Myocyte (in vitro differentiated cells): ENCODE results near the gene SLC13A3. TPM values are rescaled to one million over a fixed set of nuclear protein-coding genes. Genes with fewer than 3 reads are reported as not detected.
A peak's percentile ranks its signal among the peaks of the same experiment; 100 is the strongest.

Source experiments
- DNase-seq: peaks from one replicate; pipeline ENCODE4 v3.0.0-alpha.2; 2012; ENCODE audit warnings: low read depth
- total RNA-seq: library from RNA; depleted of rRNA; stranded (reverse); fragments of >200 nt; gene quantifications from 2 replicates; pipeline ENCODE4 v1.2.3, GENCODE V29; 2014

The SLC13A3 gene
- total RNA-seq, 1 donor from 2014 or later = 0.59 TPM

GRCh38 chr20:46637020-46637419 is 14.2 kb downstream of the SLC13A3 start:
- DNase-seq = no peak

DNA sequence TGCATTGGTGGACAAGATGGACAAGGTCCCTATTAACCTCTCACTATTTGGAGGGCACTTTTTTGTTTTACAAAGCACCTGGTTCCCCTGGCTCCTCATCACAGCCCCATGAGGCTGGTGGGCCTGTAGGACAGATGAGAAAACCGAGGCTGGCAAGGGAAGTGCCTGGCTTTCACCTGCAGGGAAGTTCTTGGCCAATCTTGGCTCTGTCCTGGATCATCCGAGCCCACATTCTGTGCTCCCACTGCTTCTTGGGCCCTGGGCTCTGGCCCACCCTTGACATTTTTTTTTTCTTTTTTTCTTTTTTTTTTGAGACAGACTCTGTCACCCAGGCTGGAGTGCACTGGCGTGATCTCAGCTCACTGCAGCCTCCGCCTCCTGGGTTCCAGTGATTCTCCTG is 14.7 kb downstream of the SLC13A3 start:
- no peak for DNase-seq

DNA sequence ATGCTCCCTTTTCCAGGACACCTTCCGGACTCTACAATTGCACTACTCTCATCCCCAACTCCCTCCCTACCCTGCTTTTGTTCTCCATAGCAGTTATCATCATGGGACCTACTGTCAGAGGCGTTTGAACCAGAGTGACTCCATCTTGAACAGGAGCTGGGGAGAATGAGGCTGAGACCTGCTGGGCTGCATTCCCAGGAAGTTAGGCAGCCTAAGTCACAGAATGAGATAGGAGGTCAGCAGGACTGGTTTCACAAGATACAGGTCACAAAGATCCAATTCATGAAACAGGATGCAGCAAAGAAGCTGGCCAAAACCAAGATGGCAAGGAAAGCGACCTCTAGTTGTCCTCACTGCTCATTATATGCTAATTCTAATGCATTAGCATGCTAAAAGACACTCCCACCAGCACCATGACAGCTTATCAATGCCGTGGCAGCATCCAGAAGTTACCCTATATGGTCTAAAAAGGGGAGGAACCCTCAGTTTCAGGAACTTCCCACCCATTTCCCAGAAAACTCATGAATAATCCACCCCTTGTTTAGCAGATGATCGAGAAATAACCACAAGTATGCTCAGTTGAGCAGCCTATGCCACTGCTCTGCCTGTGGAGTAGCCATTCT is 15.6 kb downstream of the SLC13A3 start:
- DNase-seq = no peak

GRCh38 chr20:46634528-46634927 is 16.7 kb downstream of the SLC13A3 start:
- no peak for DNase-seq

DNA sequence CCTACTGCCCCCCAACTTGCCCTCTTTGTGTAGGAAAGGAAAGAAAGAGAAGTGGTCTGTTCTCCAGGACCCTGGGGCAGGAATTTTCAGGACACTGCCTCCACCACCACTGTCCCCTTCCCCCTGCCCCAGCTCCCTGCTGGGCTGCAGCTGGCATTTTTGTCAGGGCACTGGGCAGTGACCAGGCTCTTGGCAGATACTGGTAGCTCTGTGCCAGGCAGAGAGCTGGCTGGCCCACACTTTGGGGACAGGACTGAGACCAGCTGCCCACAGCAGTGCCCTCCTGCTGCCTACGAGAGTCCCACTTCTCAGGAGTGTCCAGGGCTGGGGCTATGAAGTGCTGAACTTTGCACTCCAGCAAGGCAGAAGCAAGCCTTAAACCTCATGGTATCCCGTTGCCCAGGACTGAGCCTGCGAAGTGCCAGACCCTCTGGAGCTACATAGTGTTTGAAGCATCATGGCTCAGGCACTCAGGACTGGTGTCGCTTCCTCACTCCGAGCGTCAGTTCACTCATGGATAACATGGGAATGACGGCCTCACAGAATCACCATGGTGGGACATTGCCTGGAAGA is 19.3 kb downstream of the SLC13A3 start:
- no peak for DNase-seq

GRCh38 chr20:46631212-46631869 is 19.9 kb downstream of the SLC13A3 start:
- DNase-seq = no peak

DNA sequence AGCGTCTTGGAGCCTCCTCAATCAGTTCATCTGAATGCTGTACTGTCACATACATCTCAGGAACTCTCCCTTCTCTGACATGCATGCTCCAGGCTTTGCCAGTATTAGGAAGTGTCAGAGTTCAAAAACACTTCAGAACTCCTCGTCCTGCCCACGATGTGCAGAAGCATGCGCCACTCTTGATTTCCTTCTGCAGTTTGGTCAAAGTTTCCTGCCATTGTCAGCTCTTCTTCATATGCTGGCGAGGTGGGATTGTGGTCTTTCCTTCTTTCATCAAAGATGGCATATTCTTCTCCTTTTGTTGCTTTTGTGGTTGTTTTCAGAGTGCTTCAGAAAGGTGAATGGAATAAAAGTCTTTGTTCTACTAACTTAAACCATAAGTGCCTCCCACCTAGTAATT is 21.0 kb downstream of the SLC13A3 start:
- DNase-seq = no peak

- DNase-seq = no peak
These were observed 21.9 kb downstream of the SLC13A3 start for GRCh38 chr20:46629341-46629740.

- DNase-seq = no peak
These were observed 24.0 kb downstream of the SLC13A3 start for GRCh38 chr20:46627234-46627633.

GRCh38 chr20:46626758-46627157 is 24.5 kb downstream of the SLC13A3 start:
- DNase-seq = no peak

- DNase-seq = no peak
These were observed 25.3 kb downstream of the SLC13A3 start for GRCh38 chr20:46625875-46626373.

DNA sequence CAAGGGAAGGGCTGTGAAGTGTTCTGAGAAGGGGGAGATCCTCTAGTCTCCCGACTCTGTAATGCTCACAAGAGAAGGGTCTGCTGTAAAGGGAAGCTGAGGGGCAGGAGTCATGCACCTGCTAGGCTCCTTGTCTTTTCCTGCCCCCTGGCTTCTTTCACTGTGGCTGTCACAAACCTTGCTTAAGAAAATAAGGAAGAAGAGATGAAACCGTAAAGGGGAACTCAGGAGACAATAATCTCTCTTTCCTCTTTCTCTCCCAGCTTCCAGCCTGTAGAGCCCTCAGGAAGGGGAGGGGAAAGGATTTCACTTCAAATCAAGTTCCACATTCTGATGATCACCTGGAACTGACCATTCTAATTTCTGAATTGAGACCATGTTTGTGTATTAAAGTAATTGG is 26.3 kb downstream of the SLC13A3 start:
- no peak for DNase-seq

- DNase-seq = peak; percentile 36
These were observed 29.1 kb downstream of the SLC13A3 start for GRCh38 chr20:46622165-46622564.

DNA sequence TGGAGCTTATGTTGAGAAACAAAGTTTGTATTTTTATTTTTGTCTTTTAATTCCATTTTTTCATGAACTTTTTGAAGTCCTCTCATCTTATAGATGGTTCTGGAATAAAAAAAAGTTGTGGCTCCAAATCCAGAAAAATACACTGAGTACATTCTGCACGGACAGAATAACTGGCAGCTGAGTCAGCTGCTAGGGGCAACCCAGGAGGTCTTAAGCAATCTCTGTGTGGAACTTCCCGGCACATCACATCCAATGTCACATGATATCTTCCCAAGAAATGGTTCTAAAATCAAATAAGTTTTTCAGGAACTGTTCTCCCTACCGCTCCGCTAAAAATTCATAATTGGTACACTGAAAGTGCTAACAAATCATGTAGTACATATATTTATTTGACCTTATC is 29.8 kb downstream of the SLC13A3 start:
- DNase-seq = peak; percentile 45

DNA sequence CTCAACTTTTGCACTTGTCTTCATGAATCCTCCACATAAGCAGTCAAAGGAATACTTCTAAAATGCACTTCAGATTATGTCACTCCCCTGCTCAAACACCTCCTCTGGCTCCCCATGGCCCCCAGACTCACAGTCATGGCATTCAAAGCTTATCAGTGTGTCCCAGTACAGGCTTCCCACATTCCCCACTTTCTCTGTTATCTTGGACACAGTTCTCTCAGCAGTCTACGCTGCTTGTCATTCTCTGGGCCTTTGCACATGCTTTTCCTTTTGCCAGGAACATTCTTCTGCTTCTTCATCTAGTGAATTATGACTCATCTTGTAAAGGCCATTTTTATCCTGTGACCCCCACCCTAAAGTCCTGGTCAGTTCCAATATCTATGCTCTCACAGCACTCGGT is 31.8 kb downstream of the SLC13A3 start:
- DNase-seq = no peak

- DNase-seq = no peak
These were observed 32.8 kb downstream of the SLC13A3 start for GRCh38 chr20:46618316-46619100.

GRCh38 chr20:46614503-46614902 is 36.8 kb downstream of the SLC13A3 start:
- DNase-seq = no peak

DNA sequence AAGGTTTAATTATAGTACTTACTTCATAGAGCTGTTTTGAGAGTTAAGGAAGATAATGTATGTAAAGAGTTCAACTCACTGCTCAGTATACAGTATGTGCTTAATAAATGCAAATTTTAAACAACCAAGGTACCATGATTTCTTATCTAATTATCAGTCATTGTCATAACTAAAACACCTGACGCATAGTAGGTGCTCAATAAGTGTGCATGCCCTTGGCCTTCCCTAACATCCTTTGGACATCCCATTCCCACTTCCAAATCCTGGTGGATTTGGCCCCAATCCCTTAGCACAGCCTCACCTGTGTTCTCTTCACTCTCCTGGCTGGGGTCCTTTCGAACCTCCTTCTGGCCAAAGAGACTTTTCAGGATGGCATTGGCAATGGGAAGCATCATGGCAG is 41.1 kb downstream of the SLC13A3 start:
- no peak for DNase-seq

GRCh38 chr20:46609043-46609442 is 42.2 kb downstream of the SLC13A3 start:
- no peak for DNase-seq

GRCh38 chr20:46607849-46608497 is 43.3 kb downstream of the SLC13A3 start:
- no peak for DNase-seq

GRCh38 chr20:46607191-46607848 is 43.9 kb downstream of the SLC13A3 start:
- DNase-seq = no peak
